ENCODE measurements around the gene ROR2.

DNA sequence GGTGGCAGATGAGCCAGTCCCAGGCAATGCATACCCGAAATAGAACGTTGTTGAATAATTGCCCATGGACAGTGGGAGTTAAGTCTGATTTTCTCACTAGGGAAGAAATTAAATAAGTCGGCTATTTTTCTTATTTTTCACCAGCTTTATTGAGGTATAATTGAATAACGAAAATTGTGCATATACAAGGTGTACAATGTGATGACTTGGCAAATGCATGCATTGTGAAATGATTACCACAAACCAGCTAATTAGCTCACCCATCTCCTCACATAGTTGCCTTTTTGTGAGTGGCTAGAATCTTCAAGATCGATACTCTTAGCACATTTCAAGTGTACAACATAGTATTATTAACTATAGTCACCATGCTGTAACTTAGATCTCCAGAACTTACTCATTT lies 249.6 kb downstream of the ROR2 start:
- TF ChIP-seq, protein P1, sequence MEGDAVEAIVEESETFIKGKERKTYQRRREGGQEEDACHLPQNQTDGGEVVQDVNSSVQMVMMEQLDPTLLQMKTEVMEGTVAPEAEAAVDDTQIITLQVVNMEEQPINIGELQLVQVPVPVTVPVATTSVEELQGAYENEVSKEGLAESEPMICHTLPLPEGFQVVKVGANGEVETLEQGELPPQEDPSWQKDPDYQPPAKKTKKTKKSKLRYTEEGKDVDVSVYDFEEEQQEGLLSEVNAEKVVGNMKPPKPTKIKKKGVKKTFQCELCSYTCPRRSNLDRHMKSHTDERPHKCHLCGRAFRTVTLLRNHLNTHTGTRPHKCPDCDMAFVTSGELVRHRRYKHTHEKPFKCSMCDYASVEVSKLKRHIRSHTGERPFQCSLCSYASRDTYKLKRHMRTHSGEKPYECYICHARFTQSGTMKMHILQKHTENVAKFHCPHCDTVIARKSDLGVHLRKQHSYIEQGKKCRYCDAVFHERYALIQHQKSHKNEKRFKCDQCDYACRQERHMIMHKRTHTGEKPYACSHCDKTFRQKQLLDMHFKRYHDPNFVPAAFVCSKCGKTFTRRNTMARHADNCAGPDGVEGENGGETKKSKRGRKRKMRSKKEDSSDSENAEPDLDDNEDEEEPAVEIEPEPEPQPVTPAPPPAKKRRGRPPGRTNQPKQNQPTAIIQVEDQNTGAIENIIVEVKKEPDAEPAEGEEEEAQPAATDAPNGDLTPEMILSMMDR (IDR thresholded peaks at IDR 0.05), result no peak
- TF ChIP-seq POLR2A (IDR thresholded peaks at IDR 0.05), result no peak
